ENCODE measurements around the gene UNC5B. TPM values are rescaled to one million over a fixed set of nuclear protein-coding genes. Genes with fewer than 3 reads are reported as not detected.
A peak's percentile ranks its signal among the peaks of the same experiment; 100 is the strongest.

The UNC5B gene
- total RNA-seq, 4 donors from 2014 or later = 3.3 to 7.0 (median 5.9) TPM

DNA sequence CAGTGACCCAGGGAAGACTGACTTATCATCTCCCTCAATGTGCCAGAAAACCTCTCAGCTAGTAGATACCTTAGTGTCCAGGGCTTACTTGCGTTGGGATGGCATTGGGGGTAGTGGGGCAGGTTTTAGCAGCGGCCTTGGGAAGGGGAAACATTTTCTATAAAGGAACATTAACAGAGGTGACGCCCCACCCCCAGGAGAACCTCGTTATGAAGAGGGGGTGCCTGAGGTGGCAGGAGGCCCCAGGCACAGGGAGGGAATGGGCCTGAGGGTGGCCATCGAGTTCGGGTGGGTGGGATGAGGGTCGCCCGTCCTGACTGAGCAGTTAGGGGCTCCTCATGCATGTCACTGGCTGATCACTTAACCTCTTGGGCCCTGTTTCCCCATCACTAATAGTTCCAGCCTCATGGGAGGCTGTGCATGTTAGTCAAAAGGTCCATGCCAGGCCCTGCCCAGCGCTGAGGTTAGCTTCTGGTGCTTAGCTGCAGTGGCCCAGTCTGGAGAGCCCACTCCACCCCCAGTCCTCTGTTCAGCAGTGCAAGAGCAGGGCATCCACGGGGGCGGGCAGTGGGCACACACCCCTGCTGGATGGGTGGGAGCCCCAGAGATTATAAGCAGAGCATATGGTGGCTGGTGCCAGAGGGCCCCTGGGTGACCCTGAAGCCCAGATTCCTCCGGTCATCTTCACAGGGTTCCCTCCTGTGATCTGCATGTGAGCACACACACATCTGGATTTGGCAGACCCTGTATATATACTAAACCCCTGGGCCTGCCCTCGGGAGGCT lies 27.0 kb downstream of the UNC5B start:
- 84 to 87% methylated on average over 12 to 13 of the region's 13 CpGs for WGBS, 2 donors
- Histone ChIP-seq H3K27me3 (no peaks in the 10 kb centered on the region), H3K36me3 (no peaks in the 10 kb centered on the region), H3K4me3 (no peak overlapping the region), H3K27ac (no peak overlapping the region), H3K4me1 (peaks cover 0 to 62% (median 12%) of the 10 kb centered on the region in 4 donors), H3K9me3 (no peaks in the 10 kb centered on the region)
- no peak for DNase-seq (ENCODE audit: low spot score in 2 of 2)
- TF ChIP-seq EP300 (IDR thresholded peaks at IDR 0.05) (no peak), POLR2A (IDR thresholded peaks at IDR 0.05) (no peak)
- TF ChIP-seq, protein P1, sequence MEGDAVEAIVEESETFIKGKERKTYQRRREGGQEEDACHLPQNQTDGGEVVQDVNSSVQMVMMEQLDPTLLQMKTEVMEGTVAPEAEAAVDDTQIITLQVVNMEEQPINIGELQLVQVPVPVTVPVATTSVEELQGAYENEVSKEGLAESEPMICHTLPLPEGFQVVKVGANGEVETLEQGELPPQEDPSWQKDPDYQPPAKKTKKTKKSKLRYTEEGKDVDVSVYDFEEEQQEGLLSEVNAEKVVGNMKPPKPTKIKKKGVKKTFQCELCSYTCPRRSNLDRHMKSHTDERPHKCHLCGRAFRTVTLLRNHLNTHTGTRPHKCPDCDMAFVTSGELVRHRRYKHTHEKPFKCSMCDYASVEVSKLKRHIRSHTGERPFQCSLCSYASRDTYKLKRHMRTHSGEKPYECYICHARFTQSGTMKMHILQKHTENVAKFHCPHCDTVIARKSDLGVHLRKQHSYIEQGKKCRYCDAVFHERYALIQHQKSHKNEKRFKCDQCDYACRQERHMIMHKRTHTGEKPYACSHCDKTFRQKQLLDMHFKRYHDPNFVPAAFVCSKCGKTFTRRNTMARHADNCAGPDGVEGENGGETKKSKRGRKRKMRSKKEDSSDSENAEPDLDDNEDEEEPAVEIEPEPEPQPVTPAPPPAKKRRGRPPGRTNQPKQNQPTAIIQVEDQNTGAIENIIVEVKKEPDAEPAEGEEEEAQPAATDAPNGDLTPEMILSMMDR (IDR thresholded peaks at IDR 0.05) = no peak

DNA sequence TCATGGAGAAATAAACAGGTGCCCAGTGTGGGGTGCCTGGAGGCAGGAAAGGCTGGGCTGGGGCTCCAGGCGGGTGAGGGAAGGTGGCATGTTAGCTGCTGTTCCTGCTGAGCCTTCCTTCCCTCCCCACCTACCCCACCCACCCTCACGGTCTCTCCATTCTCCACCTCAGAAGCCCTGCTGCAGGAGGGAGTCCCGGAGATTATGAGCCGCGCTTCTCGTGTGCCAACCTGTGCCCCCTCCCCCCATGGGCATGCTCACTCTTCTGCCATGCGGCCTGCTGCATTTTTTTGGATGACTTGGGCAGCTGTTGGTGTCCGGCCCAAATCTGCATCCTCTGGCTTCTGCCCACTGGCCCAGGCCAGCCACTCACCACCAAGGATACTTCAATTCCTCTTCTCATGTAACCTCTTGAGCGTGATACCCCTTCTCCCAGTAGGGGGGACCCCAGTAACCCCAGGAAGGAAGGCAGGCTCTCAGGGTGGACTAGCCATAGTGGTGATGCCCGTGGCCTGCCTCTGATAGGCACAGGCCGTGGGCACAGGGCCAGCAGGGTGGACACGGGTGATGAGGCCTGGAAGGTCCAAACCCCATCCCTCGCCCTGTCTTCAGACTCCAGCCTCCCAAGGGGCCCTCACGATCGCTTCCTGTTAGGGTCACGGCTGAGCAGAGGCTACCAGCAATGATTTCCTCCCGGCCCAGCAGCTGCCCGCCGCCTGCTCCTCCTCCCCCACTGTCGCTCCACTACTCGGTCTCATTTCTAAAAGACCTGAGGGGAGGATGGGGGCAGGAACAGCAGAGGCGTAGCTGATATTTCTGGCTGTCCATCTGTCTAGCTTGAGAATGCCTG lies 27.8 kb downstream of the UNC5B start:
- 65 to 80% methylated on average over 22 of the region's 22 CpGs for WGBS, 2 donors
- TF ChIP-seq EP300 (IDR thresholded peaks at IDR 0.05) = no peak
- TF ChIP-seq POLR2A (IDR thresholded peaks at IDR 0.05) = no peak
- TF ChIP-seq, protein P1 (IDR thresholded peaks at IDR 0.05) = no peak

GRCh38 chr10:71241114-71241829 lies 28.9 kb downstream of the UNC5B start:
- H3K27ac ChIP-seq = no peak overlapping the region
- WGBS, 2 donors = 67 to 70% methylated on average over 11 of the region's 11 CpGs
- DNase-seq (ENCODE audit: low spot score in 2 of 2) = no peak
- H3K4me1 ChIP-seq = peaks cover 0 to 62% (median 24%) of the 10 kb centered on the region in 4 donors
- no peak overlapping the region for H3K4me3 ChIP-seq
- no peaks in the 10 kb centered on the region for H3K9me3 ChIP-seq
- H3K36me3 ChIP-seq = no peaks in the 10 kb centered on the region
- no peak for TF ChIP-seq POLR2A (IDR thresholded peaks at IDR 0.05)
- no peak for TF ChIP-seq EP300 (IDR thresholded peaks at IDR 0.05)
- TF ChIP-seq, protein P1 (IDR thresholded peaks at IDR 0.05) = no peak
- no peaks in the 10 kb centered on the region for H3K27me3 ChIP-seq

More for the DNA sequence above, 27.8 kb downstream of the UNC5B start:
- no peaks in the 10 kb centered on the region for H3K27me3 ChIP-seq
- H3K36me3 ChIP-seq = no peaks in the 10 kb centered on the region
- H3K4me1 ChIP-seq = peaks cover 0 to 62% (median 17%) of the 10 kb centered on the region in 4 donors
- H3K27ac ChIP-seq = no peak overlapping the region
- H3K9me3 ChIP-seq = no peaks in the 10 kb centered on the region
- H3K4me3 ChIP-seq = no peak overlapping the region
- no peak for DNase-seq (ENCODE audit: low spot score in 2 of 2)

DNA sequence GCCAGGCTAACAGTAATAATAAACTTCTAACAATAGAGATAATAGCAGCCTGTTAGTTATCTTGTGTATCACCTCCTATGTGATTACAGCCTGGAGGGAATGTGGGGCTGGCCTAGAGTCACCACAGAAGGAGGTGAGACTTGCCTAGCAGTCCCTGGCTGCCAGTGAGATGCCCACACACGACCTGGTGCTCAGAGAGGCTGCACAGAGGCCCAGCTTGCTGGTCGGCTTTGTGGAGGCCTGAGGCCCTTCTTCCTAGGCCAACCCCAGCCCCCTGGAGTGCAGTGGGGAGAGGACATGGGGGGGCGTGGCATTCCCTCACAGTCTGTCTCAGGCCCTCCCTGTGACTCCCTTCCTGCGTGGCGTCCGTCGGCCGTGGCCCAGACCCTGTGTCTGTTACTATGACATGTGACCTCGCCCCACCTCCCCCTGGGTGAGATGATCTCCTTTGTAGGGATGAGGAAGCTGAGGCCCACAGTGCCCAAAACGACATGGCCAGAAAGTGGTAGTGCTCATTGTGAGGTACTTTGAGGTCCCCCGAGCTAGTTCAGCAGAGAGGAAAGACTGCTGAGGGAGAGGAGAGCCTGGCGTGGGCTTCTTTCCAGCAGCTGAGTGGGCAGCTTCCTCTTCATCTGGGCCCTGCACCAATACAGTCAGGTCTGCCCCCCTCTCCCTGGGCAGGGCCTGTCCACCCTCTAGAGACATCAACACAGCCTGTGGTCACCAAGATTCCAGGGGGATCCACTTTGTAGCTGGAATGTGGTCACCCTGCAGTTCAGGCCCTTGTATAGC lies 29.7 kb downstream of the UNC5B start:
- WGBS, 2 donors = 62% methylated on average over 12 of the region's 12 CpGs
- Histone ChIP-seq H3K27ac (peak overlapping the region in 1 of 4 donors; percentile 42), H3K9me3 (no peaks in the 10 kb centered on the region), H3K4me1 (peaks cover 0 to 65% (median 26%) of the 10 kb centered on the region in 4 donors), H3K27me3 (no peaks in the 10 kb centered on the region), H3K36me3 (no peaks in the 10 kb centered on the region), H3K4me3 (no peak overlapping the region)
- TF ChIP-seq POLR2A (IDR thresholded peaks at IDR 0.05) (no peak), EP300 (IDR thresholded peaks at IDR 0.05) (no peak)
- TF ChIP-seq, protein P1 (IDR thresholded peaks at IDR 0.05) = no peak
- no peak for DNase-seq (ENCODE audit: low spot score in 2 of 2)

Data from tibial nerve (tissue), 4 donors.